SK-N-SH (cell line): ENCODE measurements around the gene LRRFIP2. TPM values are rescaled to one million over a fixed set of nuclear protein-coding genes. Genes with fewer than 3 reads are reported as not detected.
"Not testable (repeated sequence)": the region's sequence is repeated elsewhere in the genome, so short reads cannot be mapped to it uniquely, and the experiment has no call there.

Source experiments
- CTCF ChIA-PET: fragments of 300-600, 350-600 bp; formaldehyde crosslinking; extraction: SDS; loops from one replicate; lab custom pipeline; 2021; lab: Yijun Ruan, JAX
- POLR2A ChIA-PET: fragments of 350-600 bp; sonication (Branson Sonifier 250); formaldehyde crosslinking; extraction: SDS; loops from one replicate; lab custom pipeline; 2020; ENCODE audit warnings: antibody characterized with exemption, inconsistent platforms; lab: Yijun Ruan, JAX
- DNase-seq: peaks from one replicate; pipeline ENCODE4 v3.0.0; 2012
- H2AFZ ChIP-seq: fragments of 200-600 bp; sonication (generic); 2 replicates; pipeline ENCODE4 v1.8.1; 2016; ENCODE audit warnings: antibody characterized with exemption, mild to moderate bottlenecking, low read depth
- H3F3A ChIP-seq: fragments of 200-600 bp; sonication (generic); replicated peaks from 2 replicates; pipeline ENCODE3; 2016; ENCODE audit warnings: antibody characterized with exemption, mild to moderate bottlenecking; ENCODE audit not compliant: insufficient read depth
- H3K27ac ChIP-seq, 2 experiments: fragments of 200-500 bp in 1 of 2; fragments of 200-600 bp in 1 of 2; sonication (Bioruptor generic) in 1 of 2; sonication (generic), shearing (Covaris generic) in 1 of 2; 2 replicates each; pipeline versions ENCODE4 v1.5.1 to v1.6.1; 2014 to 2016; ENCODE audit warnings: low read depth in 2 of 2, inconsistent platforms in 1 of 2, low read length in 1 of 2, mild to moderate bottlenecking in 1 of 2, mixed read lengths in 1 of 2
- H3K27me3 ChIP-seq: fragments of 200-600 bp; sonication (generic), shearing (Covaris generic); 2 replicates; pipeline ENCODE4 v1.6.1; 2016; ENCODE audit warnings: mixed run types; ENCODE audit not compliant: insufficient read depth
- H3K36me3 ChIP-seq, 2 experiments: fragments of 200-500 bp in 1 of 2; fragments of 200-600 bp in 1 of 2; sonication (Bioruptor generic) in 1 of 2; sonication (generic) in 1 of 2; replicated peaks in 1 of 2; 2 replicates each; pipeline versions ENCODE3 to v1.5.1; 2014 to 2016; ENCODE audit warnings: low read length in 1 of 2, mild to moderate bottlenecking in 1 of 2; ENCODE audit not compliant: insufficient read depth in 2 of 2, control insufficient read depth in 1 of 2
- H3K4me1 ChIP-seq, 2 experiments: fragments of 200-500 bp in 1 of 2; fragments of 200-600 bp in 1 of 2; sonication (Bioruptor generic) in 1 of 2; sonication (generic), shearing (Covaris generic) in 1 of 2; 2 replicates each; pipeline versions ENCODE4 v1.5.1 to v1.6.1; 2014 to 2016; ENCODE audit warnings: low read depth in 1 of 2, low read length in 1 of 2, mixed run types in 1 of 2; ENCODE audit not compliant: insufficient read depth in 2 of 2, control insufficient read depth in 1 of 2
- H3K4me2 ChIP-seq: fragments of 200-600 bp; sonication (generic), shearing (Covaris generic); 2 replicates; pipeline ENCODE4 v1.6.1; 2017; ENCODE audit warnings: mixed run types
- H3K4me3 ChIP-seq, 2 experiments: fragments of 200-500 bp in 1 of 2; fragments of 200-600 bp in 1 of 2; sonication (Bioruptor generic) in 1 of 2; sonication (generic), shearing (Covaris generic) in 1 of 2; 2 replicates each; pipeline versions ENCODE4 v1.5.1 to v1.8.1; 2014 to 2016; ENCODE audit warnings: low read depth in 2 of 2, inconsistent platforms in 1 of 2, low read length in 1 of 2, mild to moderate bottlenecking in 1 of 2, mixed read lengths in 1 of 2, moderate library complexity in 1 of 2
- H3K79me2 ChIP-seq: fragments of 200-600 bp; sonication (generic); 2 replicates; pipeline ENCODE4 v1.8.1; 2017; ENCODE audit warnings: mild to moderate bottlenecking; ENCODE audit not compliant: insufficient read depth
- H3K9ac ChIP-seq: fragments of 200-600 bp; sonication (generic); 2 replicates; pipeline ENCODE4 v1.6.1; 2017; ENCODE audit warnings: mixed run types
- H3K9me2 ChIP-seq: fragments of 200-600 bp; sonication (generic); 2 replicates; pipeline ENCODE4 v1.6.1; 2017; ENCODE audit warnings: mixed run types
- H3K9me3 ChIP-seq: fragments of 200-600 bp; sonication (generic); 2 replicates; pipeline ENCODE4 v1.6.1; 2017; ENCODE audit warnings: mixed run types, mild to moderate bottlenecking, moderate library complexity
- H4K20me1 ChIP-seq: fragments of 200-600 bp; sonication (generic); 2 replicates; pipeline ENCODE4 v1.6.1; 2017; ENCODE audit warnings: mild to moderate bottlenecking, mixed run types; ENCODE audit not compliant: insufficient read depth
- CTCF ChIP-seq: fragments of 200-600 bp; sonication (generic); IDR thresholded peaks from 2 replicates; pipeline ENCODE4 v1.6.1; 2017; ENCODE audit warnings: antibody characterized with exemption, mild to moderate bottlenecking, moderate library complexity
- PBX3 ChIP-seq: IDR thresholded peaks from 2 replicates; pipeline ENCODE4; 2012
- RFX5 ChIP-seq: IDR thresholded peaks from 2 replicates; pipeline ENCODE4 v1.6.1; 2012; ENCODE audit warnings: mild to moderate bottlenecking, improper control_type of control experiment, low read length
- SMC3 ChIP-seq: IDR thresholded peaks from 2 replicates; pipeline ENCODE4 v1.6.1; 2012; ENCODE audit warnings: low read depth, low read length, improper control_type of control experiment
- TEAD4 ChIP-seq: IDR thresholded peaks from 2 replicates; pipeline ENCODE4 v1.4.0; 2012; ENCODE audit warnings: mild to moderate bottlenecking, borderline replicate concordance; ENCODE audit not compliant: insufficient read depth
- WGBS: methylation state at CpG from one replicate; pipeline ENCODE4 v1.1.6; 2017; ENCODE audit warnings: low lambda C conversion rate; 5-methylcytosine and 5-hydroxymethylcytosine counted together
- polyA plus RNA-seq, 3 experiments: library from polyadenylated mRNA; depleted of rRNA; stranded (reverse); fragments of >200 nt; gene quantifications; 2 replicates each; pipeline ENCODE4 v1.2.3, GENCODE V29; 2012
- TF ChIP-seq, protein P1 (sequence below): IDR thresholded peaks from 2 replicates; pipeline ENCODE4 v1.4.0; 2012; ENCODE audit warnings: low read depth

The LRRFIP2 gene
- polyA plus RNA-seq, 1 of the 3 experiments (the other 2 are of a cell fraction): 27.2 TPM

GRCh38 chr3:37058117-37058516 lies 116.3 kb downstream of the LRRFIP2 start:
- peaks cover 54 to 63% of the 10 kb centered on the region in 2 experiments for H3K36me3 ChIP-seq
- POLR2A ChIA-PET: no interaction called here

DNA sequence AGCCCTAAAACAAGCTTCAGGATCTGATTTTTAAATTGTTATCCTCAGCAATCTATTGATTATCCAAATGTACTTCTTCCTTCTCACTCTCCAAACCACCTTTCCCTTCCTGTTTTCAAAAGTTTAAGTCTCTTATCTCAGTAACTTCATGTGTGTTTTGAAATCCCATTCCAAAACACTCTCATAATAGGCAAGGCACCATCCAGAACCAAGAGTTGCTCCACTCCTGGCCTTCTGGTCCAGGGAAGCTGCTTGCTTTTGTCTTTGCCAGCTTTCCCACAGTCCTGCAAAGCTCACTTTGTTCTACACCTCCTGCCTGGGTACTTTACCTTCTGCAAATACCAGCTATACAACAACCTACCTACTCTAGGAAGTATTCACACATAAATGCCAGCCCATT lies 117.6 kb downstream of the LRRFIP2 start:
- no peaks in the 10 kb centered on the region for H3K9me3 ChIP-seq
- H3F3A ChIP-seq: peaks cover 33% of the 10 kb centered on the region
- no peak overlapping the region for H3K4me2 ChIP-seq
- no peaks in the 10 kb centered on the region for H3K79me2 ChIP-seq
- H2AFZ ChIP-seq: no peak overlapping the region
- H3K4me3 ChIP-seq: no peak overlapping the region
- no peak overlapping the region for H3K27ac ChIP-seq
- H3K27me3 ChIP-seq: no peaks in the 10 kb centered on the region
- no peak overlapping the region for H3K9ac ChIP-seq
- H3K4me1 ChIP-seq: peaks cover 3 to 25% of the 10 kb centered on the region in 2 experiments
- ChIA-PET CTCF (interaction anchor here (1.2 kb wide), 1 partner anchor 14 kb away, joined by 3 read pairs; no protein-coding TSS in a partner anchor), POLR2A (no interaction called here)
- H4K20me1 ChIP-seq: no peaks in the 10 kb centered on the region
- TF ChIP-seq, protein P1, sequence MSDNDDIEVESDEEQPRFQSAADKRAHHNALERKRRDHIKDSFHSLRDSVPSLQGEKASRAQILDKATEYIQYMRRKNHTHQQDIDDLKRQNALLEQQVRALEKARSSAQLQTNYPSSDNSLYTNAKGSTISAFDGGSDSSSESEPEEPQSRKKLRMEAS: no peak
- no peaks in the 10 kb centered on the region for H3K9me2 ChIP-seq
- peaks cover 46 to 64% of the 10 kb centered on the region in 2 experiments for H3K36me3 ChIP-seq
- DNase-seq: no peak

More at GRCh38 chr3:37058117-37058516, 116.3 kb downstream of the LRRFIP2 start:
- H4K20me1 ChIP-seq: no peaks in the 10 kb centered on the region
- H3F3A ChIP-seq: peaks cover 23% of the 10 kb centered on the region
- no peak overlapping the region for H3K4me2 ChIP-seq
- no peak overlapping the region for H3K9ac ChIP-seq
- peaks cover 3 to 25% of the 10 kb centered on the region in 2 experiments for H3K4me1 ChIP-seq
- CTCF ChIA-PET: interaction anchor here (1.0 to 1.2 kb wide), 2 partner anchors 13 to 163 kb away, joined by 3 read pairs; no protein-coding TSS in a partner anchor
- H3K9me3 ChIP-seq: no peaks in the 10 kb centered on the region
- WGBS: 96% methylated on average over 5 of the region's 5 CpGs
- no peak overlapping the region for H2AFZ ChIP-seq
- H3K27me3 ChIP-seq: no peaks in the 10 kb centered on the region
- no peak overlapping the region for H3K4me3 ChIP-seq
- no peak for DNase-seq
- TF ChIP-seq CTCF (no peak), RFX5 (no peak), SMC3 (no peak), PBX3 (no peak), TEAD4 (no peak)
- H3K9me2 ChIP-seq: no peaks in the 10 kb centered on the region
- no peaks in the 10 kb centered on the region for H3K79me2 ChIP-seq
- H3K27ac ChIP-seq: no peak overlapping the region

GRCh38 chr3:37055077-37055476 lies 119.3 kb downstream of the LRRFIP2 start:
- H3K4me2 ChIP-seq: 0 out of 2 replicates have a peak overlapping the region, but pooled peaks have one; percentile 3
- H4K20me1 ChIP-seq, CTCF ChIA-PET, POLR2A ChIA-PET, H3K27me3 ChIP-seq, H3K4me3 ChIP-seq, DNase-seq, H2AFZ ChIP-seq, H3K9ac ChIP-seq, H3K79me2 ChIP-seq, H3K9me2 ChIP-seq, H3K9me3 ChIP-seq: not testable (repeated sequence)
- peaks cover 33% of the 10 kb centered on the region for H3F3A ChIP-seq
- peak overlapping the region in 1 of 2 experiments; percentile 91; a peak in 3 of 4 replicates for H3K27ac ChIP-seq
- H3K4me1 ChIP-seq: peaks cover 6 to 25% of the 10 kb centered on the region in 2 experiments
- WGBS: 93% methylated on average over 8 of the region's 8 CpGs
- H3K36me3 ChIP-seq: peaks cover 60 to 75% of the 10 kb centered on the region in 2 experiments
